Stimulated activated CD8-positive, alpha-beta memory T cell treated with anti-CD3 and anti-CD28 coated beads, Interleukin-4, amount 100 ng/mL, for 24 hours (primary cell): ENCODE measurements around the gene USP31.
"Not testable (repeated sequence)": the region's sequence is repeated elsewhere in the genome, so short reads cannot be mapped to it uniquely, and the experiment has no call there.

Experiments
- DNase-seq: peaks from one replicate; pipeline ENCODE4 v3.0.0-alpha.2; 2020; ENCODE audit warnings: low read depth

USP31 gene

GRCh38 chr16:23096450-23096849 lies 52.8 kb downstream of the USP31 start:
- DNase-seq = not testable (repeated sequence)

- DNase-seq = not testable (repeated sequence)
Measured at GRCh38 chr16:23094136-23094535, 55.1 kb downstream of the USP31 start.

- no peak for DNase-seq
Measured at GRCh38 chr16:23092801-23093117, 56.5 kb downstream of the USP31 start.

- no peak for DNase-seq
Measured at GRCh38 chr16:23092072-23092800, 57.0 kb downstream of the USP31 start.

- DNase-seq = no peak
Measured at GRCh38 chr16:23089111-23089510, 60.1 kb downstream of the USP31 start.

- no peak for DNase-seq
Measured at GRCh38 chr16:23088018-23088417, 61.2 kb downstream of the USP31 start.

GRCh38 chr16:23085949-23086348 lies 63.3 kb downstream of the USP31 start:
- DNase-seq = no peak

GRCh38 chr16:23082161-23082788 lies 67.0 kb downstream of the USP31 start:
- DNase-seq = no peak

GRCh38 chr16:23081675-23082119 lies 67.6 kb downstream of the USP31 start:
- no peak for DNase-seq

GRCh38 chr16:23080747-23081146 lies 68.5 kb downstream of the USP31 start:
- no peak for DNase-seq

- no peak for DNase-seq
Measured at GRCh38 chr16:23080329-23080728, 68.9 kb downstream of the USP31 start.

- DNase-seq = no peak
Measured at GRCh38 chr16:23079675-23080301, 69.5 kb downstream of the USP31 start.

- DNase-seq = no peak
Measured at GRCh38 chr16:23074423-23074822, 74.8 kb downstream of the USP31 start.

- no peak for DNase-seq
Measured at GRCh38 chr16:23072769-23073549, 76.3 kb downstream of the USP31 start.

GRCh38 chr16:23072084-23072599 lies 77.1 kb downstream of the USP31 start:
- no peak for DNase-seq

GRCh38 chr16:23071196-23072083 lies 77.8 kb downstream of the USP31 start:
- no peak for DNase-seq

- no peak for DNase-seq
Measured at GRCh38 chr16:23069844-23070243, 79.4 kb downstream of the USP31 start.

- DNase-seq = no peak
Measured at GRCh38 chr16:23068079-23068736, 81.0 kb downstream of the USP31 start.

- no peak for DNase-seq
Measured at GRCh38 chr16:23066676-23067075, 82.6 kb downstream of the USP31 start.

- no peak for DNase-seq
Measured at GRCh38 chr16:23064639-23065038, 84.6 kb downstream of the USP31 start.

- DNase-seq = no peak
Measured at GRCh38 chr16:23062524-23062923, 86.7 kb downstream of the USP31 start.
